NB4 (cell line): ENCODE results near the gene FAM131A.

Source experiments
- DNase-seq: peaks from one replicate; pipeline ENCODE4 v3.0.0; 2010; ENCODE audit warnings: low read depth
- H3K4me3 ChIP-seq: one replicate; pipeline ENCODE4 v1.5.1; 2011; ENCODE audit warnings: mild to moderate bottlenecking, low read depth, low read length, moderate library complexity
- MAX ChIP-seq: IDR thresholded peaks from 2 replicates; pipeline ENCODE4 v1.6.1; 2011; ENCODE audit warnings: low read depth, low read length
- MYC ChIP-seq: IDR thresholded peaks from 2 replicates; pipeline ENCODE4 v1.6.1; 2011; ENCODE audit warnings: low read depth, low read length
- POLR2A ChIP-seq: IDR thresholded peaks from 2 replicates; pipeline ENCODE4 v1.6.1; 2011; ENCODE audit warnings: mild to moderate bottlenecking; ENCODE audit not compliant: insufficient read length; ENCODE audit errors: extremely low read depth
- TF ChIP-seq, protein P1 (sequence below): IDR thresholded peaks from one replicate; pipeline ENCODE4 v1.5.1; 2012; ENCODE audit warnings: low read depth, low read length

FAM131A gene

DNA sequence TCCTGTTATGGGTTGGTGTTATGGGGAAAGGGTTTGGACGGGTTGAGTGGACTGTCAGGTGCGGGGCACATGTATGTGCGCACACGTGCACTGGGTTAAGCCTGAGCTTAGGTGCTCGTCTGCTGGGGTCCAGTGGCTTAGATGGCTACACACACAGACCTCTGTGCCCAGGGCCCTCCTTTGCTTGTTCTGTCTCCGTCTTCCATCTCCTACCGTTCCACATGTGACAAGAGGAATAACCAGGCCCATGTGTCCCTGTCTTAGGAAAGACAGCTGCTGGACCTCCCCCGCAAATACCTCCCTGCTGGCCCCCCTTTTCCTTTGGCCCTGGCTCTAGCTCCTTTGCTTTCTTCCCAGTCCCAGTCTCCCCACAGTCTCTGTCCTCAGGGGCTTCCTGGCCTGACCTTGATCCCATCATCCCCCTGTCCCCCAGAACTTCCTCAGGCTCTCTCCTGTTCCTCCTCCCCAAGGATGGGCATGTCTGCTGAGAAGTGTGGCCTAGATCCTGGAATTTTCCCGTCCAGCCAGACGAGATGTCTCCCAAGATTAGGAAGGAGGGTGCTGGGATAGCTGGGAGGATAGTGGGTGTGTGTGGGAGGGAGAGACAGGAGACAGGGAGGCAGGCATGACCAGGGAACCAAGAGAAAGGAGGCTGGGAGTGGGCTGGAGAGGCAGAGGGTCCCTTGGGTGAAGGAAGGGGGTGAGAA lies 41.4 kb downstream of the FAM131A start:
- TF ChIP-seq POLR2A (no peak), MYC (no peak), MAX (no peak)
- TF ChIP-seq, protein P1, sequence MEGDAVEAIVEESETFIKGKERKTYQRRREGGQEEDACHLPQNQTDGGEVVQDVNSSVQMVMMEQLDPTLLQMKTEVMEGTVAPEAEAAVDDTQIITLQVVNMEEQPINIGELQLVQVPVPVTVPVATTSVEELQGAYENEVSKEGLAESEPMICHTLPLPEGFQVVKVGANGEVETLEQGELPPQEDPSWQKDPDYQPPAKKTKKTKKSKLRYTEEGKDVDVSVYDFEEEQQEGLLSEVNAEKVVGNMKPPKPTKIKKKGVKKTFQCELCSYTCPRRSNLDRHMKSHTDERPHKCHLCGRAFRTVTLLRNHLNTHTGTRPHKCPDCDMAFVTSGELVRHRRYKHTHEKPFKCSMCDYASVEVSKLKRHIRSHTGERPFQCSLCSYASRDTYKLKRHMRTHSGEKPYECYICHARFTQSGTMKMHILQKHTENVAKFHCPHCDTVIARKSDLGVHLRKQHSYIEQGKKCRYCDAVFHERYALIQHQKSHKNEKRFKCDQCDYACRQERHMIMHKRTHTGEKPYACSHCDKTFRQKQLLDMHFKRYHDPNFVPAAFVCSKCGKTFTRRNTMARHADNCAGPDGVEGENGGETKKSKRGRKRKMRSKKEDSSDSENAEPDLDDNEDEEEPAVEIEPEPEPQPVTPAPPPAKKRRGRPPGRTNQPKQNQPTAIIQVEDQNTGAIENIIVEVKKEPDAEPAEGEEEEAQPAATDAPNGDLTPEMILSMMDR: no peak
- no peak overlapping the region for H3K4me3 ChIP-seq

DNA sequence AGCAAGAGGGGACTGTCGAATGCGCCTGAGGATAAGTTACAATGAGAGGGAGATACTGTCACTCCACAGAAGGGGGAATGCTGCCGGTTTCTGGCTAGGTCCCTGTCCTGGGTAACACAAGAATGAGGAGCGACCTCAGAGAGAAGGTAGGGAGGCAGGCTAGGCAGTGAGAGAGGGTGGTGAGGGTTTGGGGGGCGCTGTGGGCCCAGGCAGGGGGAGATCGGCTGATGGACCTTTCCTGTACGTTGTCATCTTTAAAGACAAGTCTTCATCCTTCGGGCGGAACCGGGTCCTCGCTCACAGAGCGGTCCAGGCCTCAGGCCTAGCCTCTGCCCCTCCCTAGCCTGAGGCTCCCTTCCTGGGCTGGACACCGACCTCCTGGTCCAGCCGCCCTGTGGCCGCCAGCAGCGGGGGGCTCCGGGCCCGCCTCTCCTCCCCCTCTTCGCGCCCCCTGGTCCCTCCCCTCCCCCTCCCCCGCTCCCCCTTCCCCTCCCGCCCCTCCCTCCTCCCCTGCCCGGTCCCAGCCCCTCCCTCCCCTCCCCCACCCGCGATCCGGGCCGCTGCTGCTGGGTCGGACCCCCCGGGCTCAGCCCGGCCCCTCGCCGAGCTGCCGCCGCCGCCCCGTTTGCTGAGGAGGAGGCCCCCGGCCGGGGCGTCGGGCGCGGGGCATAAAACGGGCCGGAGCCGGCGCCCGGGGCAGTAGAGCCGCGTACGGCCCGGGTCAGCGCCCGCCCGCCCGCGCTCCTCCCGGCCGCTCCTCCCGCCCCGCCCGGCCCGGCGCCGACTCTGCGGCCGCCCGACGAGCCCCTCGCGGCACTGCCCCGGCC lies 42.2 kb downstream of the FAM131A start, which contains the start of gene CHRD:
CHRD (plus strand) TSS at position 697 of the 827 bp plus-strand sequence. CDS start 265 bp downstream, outside the sequence.
- no peak for DNase-seq
- TF ChIP-seq MYC: no peak
- no peak for TF ChIP-seq MAX
- no peak for TF ChIP-seq POLR2A
- TF ChIP-seq, protein P1: no peak
- no peak within 1 kb of the TSS for H3K4me3 ChIP-seq

More for the DNA sequence above, 41.4 kb downstream of the FAM131A start:
- DNase-seq: no peak

DNA sequence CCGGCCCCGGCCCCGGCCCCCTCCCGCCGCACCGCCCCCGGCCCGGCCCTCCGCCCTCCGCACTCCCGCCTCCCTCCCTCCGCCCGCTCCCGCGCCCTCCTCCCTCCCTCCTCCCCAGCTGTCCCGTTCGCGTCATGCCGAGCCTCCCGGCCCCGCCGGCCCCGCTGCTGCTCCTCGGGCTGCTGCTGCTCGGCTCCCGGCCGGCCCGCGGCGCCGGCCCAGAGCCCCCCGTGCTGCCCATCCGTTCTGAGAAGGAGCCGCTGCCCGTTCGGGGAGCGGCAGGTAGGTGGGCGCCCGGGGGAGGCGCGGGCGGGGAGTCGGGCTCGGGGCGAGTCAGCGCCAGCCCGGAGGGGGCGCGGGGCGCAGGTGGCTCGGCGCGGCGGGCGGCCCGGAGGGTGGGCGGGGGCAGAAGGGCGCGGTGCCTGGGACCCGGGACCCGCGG lies 42.8 kb downstream of the FAM131A start:
- no peak for DNase-seq
- TF ChIP-seq, protein P1: no peak
- TF ChIP-seq MAX (no peak), MYC (no peak), POLR2A (no peak)
- no peak overlapping the region for H3K4me3 ChIP-seq

- no peak overlapping the region for H3K4me3 ChIP-seq
- no peak for DNase-seq
Measured at GRCh38 chr3:184380627-184381260, 43.3 kb downstream of the FAM131A start.

More at GRCh38 chr3:184380627-184381260, 43.3 kb downstream of the FAM131A start:
- no peak for TF ChIP-seq MAX
- TF ChIP-seq, protein P1: no peak
- no peak for TF ChIP-seq POLR2A
- no peak for TF ChIP-seq MYC
